BE2C (cell line): ENCODE data around the gene SCG2.

Experiments used
- DNase-seq: peaks from one replicate; pipeline ENCODE4 v3.0.0-alpha.2; 2020
- H3K27me3 ChIP-seq: fragments of 250-450 bp; sonication (Bioruptor Pico); 2 replicates; pipeline ENCODE4 v1.5.1; 2020; ENCODE audit warnings: mild to moderate bottlenecking
- H3K36me3 ChIP-seq: fragments of 250-450 bp; sonication (Bioruptor Pico); 2 replicates; pipeline ENCODE4 v1.5.1; 2020; ENCODE audit warnings: mild to moderate bottlenecking
- H3K4me1 ChIP-seq: fragments of 250-450 bp; sonication (Bioruptor Pico); 2 replicates; pipeline ENCODE4 v1.5.1; 2020
- H3K4me3 ChIP-seq: 2 replicates; pipeline ENCODE4 v1.5.1; 2011; ENCODE audit warnings: low read depth, low read length
- H3K9me3 ChIP-seq: fragments of 250-450 bp; sonication (Bioruptor Pico); 2 replicates; pipeline ENCODE4 v1.5.1; 2020
- CTCF ChIP-seq: IDR thresholded peaks from 2 replicates; pipeline ENCODE4 v1.5.1; 2012; ENCODE audit warnings: mild to moderate bottlenecking, low read depth, low read length

Gene SCG2

DNA sequence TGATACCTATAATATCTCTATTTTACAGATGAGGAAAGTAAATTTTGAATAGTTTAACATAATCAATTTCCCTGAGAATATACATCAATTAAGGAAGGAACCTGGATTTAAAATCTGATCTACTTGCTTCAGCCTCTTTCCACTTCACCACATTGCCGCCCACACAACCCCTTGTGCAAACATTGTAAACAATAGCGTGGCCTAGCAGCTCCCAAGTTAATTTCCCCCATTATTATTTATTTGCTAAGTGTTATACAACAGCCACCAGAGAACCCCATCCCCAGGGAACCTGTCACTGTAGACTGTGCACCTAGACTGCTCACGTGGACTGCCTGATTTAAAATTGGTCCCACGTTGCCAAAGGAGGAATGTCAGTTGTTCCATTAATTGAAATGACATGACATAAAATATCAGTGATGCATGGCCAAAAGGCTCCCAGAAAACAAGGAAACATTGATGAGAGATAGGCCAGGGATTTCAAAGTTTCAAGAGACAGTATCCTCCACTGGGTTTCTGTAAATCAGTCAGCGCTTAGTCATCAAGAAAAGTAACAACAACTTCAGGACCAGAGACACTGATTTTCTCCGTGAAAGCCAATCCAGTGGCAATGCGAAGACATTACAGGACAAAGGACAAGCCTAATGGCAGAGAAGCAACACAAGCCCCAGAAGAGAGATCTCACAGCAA, 41.3 kb downstream of the SCG2 start:
- Histone ChIP-seq H3K4me3 (no peak overlapping the region), H3K4me1 (peaks cover 18% of the 10 kb centered on the region), H3K36me3 (no peaks in the 10 kb centered on the region), H3K9me3 (no peaks in the 10 kb centered on the region), H3K27me3 (no peaks in the 10 kb centered on the region)
- no peak; the same call in 1 of the 2 replicates for TF ChIP-seq CTCF
- peak; percentile 77 for DNase-seq

- H3K4me1 ChIP-seq = peaks cover 18% of the 10 kb centered on the region
Measured at GRCh38 chr2:223558970-223559369, 43.2 kb downstream of the SCG2 start.

DNA sequence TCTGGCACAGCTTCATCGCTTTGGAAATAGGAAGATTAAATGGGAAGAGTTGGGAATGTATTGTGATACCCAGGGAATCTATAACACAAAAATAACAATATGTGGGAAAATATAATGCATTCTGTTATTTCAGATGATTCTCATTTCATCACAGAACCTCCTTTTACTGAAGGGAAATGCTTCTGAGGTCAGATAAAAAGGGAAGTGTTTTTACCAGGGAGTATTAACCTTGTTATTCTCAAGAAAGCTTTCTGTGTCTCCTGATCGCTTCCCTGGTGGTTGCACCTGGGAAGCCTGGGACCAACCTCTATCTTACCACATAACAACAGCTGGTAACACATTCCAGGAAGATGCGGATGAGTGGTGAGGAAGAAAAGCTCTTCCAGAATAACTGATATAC, 47.2 kb downstream of the SCG2 start:
- H3K36me3 ChIP-seq = no peaks in the 10 kb centered on the region
- no peaks in the 10 kb centered on the region for H3K9me3 ChIP-seq
- peaks cover 12% of the 10 kb centered on the region for H3K4me1 ChIP-seq
- TF ChIP-seq CTCF = no peak
- H3K27me3 ChIP-seq = no peaks in the 10 kb centered on the region
- no peak overlapping the region for H3K4me3 ChIP-seq
- no peak for DNase-seq

More at GRCh38 chr2:223558970-223559369, 43.2 kb downstream of the SCG2 start:
- Histone ChIP-seq H3K36me3 (no peaks in the 10 kb centered on the region), H3K4me3 (no peak overlapping the region), H3K27me3 (no peaks in the 10 kb centered on the region), H3K9me3 (no peaks in the 10 kb centered on the region)
- no peak for DNase-seq
- no peak for TF ChIP-seq CTCF

- no peaks in the 10 kb centered on the region for H3K27me3 ChIP-seq
- DNase-seq = peak; percentile 84
- H3K4me3 ChIP-seq = no peak overlapping the region
- H3K9me3 ChIP-seq = no peaks in the 10 kb centered on the region
- H3K4me1 ChIP-seq = peaks cover 36% of the 10 kb centered on the region
- TF ChIP-seq CTCF = no peak
- no peaks in the 10 kb centered on the region for H3K36me3 ChIP-seq
Measured at GRCh38 chr2:223549215-223549614, 52.9 kb downstream of the SCG2 start.

GRCh38 chr2:223548194-223548593, 54.0 kb downstream of the SCG2 start:
- peaks cover 36% of the 10 kb centered on the region for H3K4me1 ChIP-seq
- no peak overlapping the region for H3K4me3 ChIP-seq
- no peaks in the 10 kb centered on the region for H3K36me3 ChIP-seq
- no peak for DNase-seq
- no peaks in the 10 kb centered on the region for H3K9me3 ChIP-seq
- no peak for TF ChIP-seq CTCF
- H3K27me3 ChIP-seq = no peaks in the 10 kb centered on the region
